EH (cell line): Measurements from ENCODE around the gene FOXC1.

ENCODE experiments used
- DNase-seq: peaks from one replicate; pipeline ENCODE4 v3.0.0-alpha.2; 2015; ENCODE audit warnings: low read depth

The FOXC1 gene

DNA sequence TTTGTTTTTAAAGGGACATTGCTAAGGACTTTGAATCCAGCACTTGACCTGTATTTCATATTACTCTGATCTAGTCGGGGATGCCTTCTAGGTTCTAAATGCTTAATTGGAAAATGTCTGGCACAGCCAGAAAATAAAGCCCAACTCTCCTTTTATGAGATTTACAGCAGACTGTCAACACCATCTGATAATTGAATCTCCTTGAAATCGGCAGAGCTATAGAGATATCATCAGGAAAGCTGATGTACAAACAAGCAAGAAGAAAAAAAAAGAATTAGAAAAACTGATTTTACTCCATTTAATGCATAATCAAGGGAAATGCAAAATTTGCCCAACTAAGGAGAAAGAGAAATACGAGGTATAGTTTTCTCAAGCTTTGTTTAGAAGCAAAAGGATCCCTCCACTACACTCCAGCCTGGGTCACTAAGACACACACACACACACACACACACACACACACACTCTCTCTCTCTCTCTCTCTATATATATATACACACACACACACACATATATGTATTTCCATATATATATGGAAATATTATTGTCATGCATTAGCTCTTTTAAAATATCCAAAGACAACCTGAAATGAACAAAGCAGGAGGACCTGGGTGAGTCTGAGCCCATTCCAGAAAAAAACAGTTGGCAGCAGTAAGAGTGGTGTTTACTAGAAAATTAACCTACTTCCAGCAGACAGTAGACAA lies 9.5 kb upstream of the FOXC1 start:
- no peak for DNase-seq

DNA sequence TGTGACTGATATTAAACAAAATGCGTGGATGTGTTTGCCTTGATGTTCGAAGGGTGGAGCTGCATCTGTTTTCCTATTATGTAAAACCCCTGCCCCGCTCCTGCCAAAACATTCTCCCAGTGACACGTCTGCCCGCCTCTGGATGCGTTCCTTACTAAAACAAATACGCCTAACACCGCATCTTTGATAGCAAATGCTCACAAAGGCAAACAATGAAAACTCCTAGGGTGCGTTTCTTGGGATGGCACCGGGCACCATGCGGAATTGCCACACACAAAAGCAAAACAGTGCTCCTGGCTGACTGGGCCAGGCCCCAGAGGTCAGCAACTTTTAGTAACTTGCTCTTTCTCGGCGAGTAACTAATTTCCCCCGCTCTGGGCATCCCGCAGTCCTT lies 9.0 kb upstream of the FOXC1 start:
- DNase-seq = no peak

DNA sequence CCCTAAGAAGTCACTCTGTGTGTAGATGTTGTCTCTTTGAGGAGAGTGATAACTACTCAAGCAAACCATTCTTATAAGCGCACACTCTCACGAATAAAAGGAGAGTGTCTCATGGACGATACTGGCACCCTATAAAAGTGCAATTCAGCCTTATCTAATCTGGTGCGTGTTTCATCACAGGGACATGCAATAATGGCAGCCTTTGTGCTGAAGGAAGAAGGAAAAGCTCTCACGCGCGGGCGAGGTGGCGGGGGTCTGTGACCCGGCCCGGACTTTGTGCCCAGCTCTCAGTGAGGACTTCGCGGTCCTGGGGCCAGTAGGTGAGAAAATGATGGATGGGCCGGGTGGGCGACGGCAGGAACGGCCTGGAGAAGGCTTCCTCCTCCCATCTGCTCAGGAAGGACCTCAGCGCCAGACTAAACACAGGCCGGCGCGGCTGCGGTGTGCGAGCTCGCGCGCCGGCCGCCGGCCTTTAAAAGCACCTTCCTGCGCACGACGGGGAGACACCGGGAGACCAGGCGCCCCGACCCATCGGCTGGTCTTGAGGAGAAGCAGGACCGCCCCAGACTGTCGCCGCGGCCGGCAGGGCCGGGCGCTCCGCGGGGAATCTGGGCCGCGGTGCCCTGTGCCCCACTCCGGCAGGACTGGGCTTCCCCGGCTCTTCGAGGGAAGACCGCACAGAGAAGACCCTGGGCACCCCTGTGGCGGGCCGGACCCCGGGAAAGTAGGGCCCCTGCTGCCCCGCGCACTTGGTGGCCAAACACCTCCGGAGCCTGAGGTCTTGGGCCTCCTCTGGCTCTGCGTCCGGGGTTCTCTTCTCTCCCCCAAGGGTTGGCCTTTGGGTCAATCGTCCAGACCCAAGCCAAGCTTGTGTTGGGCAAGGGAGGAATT lies 8.3 kb upstream of the FOXC1 start:
- no peak for DNase-seq

DNA sequence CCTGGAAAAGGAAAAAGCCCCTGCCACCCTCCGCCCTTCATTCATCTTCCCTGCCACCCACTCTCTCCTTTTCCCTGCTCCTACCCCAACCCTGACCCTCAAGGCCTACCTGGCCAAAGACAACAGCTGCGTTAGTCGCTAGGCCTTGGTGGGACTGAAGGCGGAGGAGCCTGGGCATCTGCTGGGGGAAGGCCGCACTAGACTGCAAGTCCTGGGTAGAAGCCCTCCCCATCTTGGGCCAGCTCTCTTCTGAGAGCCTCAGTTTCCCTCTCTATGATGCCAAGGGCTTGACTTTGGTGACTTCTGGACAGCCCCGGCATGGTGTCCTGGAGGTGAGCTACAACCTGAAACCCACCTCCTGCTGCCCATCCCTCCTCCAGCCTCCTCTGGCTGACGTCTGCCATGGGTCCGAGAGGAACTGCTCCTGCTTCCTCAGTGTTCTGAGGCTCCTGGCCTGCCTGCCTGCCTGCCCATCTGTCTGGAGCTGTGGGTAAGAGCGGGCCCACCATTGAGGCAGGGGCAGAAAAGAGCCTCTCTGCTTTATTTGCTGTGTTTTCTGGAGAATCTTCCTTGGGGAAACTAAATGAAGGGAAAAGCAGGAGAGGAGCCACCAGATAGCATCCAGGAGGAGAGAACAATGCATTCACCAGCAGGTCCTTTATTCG lies 7.5 kb upstream of the FOXC1 start:
- no peak for DNase-seq

DNA sequence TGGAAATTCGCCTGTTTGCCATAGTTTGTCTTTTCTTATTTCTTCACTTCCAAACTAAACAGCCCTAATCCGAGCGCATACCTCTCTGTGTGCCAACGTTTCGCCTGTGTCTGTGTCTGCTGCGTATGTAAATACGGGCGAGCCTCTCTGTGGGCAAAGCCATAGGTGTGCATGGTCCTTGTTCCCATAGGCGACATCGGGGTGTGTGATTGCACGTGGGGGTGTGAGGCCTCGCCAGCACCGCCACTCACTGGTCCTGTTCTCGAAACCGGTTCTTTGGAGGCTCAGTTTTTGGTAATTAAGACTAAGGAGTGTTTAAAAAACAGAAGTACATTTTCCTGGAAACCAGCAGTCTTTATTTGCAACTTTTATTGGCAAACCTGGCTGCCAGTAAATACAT lies 6.0 kb upstream of the FOXC1 start:
- no peak for DNase-seq

DNA sequence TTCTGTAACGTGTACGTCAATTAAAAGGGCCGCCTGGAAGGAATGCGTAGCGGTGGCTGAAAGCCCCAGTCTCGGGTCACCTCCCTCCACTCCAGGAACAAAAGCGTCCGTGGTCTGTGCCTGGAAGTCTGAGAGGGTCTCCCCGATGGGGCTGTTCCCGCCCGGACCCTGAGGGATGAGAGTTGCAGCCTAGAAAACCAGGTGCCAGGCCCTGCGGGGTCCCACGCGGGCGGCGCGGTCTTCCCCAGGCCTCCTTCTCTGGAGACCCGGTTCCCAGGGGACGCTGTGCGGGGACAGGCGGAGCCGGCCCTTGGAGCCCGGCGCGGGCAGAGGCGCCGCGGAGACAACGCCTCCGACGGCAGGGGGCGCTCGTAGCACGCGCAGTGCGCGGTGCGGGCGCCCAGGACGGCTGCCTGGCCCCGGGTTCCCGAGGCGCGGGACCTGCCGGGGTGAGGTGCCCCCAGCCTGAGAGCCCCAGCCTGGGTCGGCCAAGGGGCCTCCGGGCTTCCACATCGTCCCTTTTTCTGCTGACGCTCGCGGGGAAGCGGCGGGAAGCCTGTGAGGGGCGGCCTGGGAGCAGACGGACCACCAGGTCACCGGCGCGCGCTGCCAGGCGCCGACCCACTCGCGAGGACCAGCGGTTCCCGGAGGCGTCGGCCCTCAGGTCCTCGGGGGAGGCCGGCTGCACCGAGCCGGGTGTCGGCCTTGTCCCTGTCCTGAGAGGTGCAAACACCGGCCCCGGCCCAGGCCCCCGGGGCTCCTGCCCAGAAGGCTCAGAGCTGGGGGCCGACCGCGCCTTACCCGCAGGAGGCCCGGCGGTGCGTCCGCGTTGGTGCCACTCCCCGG lies 5.3 kb upstream of the FOXC1 start:
- peak; percentile 60 for DNase-seq

DNA sequence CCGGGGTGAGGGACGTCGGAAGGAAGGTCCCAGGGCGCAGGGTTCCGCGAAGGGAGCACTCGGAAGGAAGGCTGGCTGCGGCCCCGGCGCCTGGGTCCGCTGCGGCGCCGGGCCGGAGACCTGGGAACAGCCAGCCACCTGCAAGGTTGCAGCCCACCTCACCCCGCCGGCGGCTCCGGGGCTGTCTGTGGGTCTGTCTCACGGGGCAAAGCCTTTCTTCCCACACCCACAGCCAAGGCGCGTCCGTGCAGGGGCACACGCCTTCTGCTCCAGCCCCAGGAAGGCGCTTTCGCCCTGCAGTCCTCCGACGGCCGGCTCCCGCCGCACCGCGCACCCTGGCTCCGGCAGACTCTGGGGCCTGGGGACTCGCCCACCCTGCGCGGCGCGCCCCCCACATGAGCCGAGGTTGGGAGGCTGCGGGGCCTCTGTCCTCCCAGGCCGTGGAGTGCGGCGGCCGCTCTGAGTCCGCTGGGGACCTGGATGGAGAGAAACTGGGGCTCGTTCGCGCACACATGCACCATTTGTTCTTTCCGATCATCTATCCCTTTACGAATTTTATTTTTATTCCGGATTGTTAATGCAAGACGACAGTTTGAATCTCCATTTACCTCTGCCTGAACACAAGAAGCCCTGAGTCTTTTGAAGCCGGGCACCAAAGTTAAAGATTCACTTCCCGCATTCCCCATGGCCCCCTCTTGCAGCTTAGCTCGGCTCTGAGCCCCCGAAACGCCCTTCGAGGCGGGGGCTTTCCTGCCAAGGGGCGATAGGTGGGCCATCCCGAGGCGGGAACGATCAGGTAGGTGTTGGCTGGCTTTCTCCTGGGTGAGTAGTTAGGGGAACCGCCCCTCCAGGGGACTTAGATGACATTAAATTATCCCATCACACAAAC lies 4.5 kb upstream of the FOXC1 start:
- no peak for DNase-seq

DNA sequence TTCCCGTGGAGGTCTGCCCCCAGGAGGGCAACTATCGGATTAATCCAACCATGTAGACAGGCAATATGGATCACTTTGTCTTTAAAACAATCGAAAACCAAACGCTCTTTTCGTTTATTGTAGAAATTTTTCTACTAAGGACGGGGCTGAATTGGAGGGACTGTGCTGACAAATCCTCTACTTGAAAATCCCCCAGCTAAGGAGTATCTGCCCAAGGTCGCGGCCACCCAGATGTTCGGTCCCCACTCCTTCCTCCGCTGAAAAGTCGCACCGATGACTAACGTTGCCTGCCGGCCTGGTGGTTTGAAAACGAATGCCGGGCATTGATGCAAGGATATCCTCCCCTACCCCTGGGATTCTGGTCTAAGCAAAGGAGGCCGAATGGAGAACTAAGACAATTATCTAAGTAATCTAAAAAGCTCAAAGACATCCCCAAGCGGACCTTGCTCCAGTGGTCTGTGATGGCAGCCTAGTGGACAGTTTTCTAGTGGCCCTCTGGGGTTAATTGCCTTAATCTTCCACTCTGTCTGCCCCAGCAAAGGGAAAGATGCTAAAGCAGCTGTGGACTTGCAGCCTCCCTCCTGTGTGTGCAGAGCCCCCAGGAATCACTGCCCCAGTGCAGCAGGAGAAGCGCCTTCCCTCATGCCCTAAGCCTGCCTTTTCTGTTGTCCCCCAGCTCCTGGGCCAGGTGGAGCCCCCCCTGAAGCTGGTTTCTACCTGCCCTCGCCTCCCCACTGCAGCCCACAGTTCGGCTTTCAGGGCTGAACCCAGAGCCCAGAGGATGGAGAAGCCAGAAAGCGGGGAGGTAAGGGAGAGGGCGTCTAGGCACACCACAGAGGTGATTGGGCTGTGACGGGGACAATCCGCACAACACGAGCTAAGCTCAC lies 3.6 kb upstream of the FOXC1 start:
- peak; percentile 37 for DNase-seq

DNA sequence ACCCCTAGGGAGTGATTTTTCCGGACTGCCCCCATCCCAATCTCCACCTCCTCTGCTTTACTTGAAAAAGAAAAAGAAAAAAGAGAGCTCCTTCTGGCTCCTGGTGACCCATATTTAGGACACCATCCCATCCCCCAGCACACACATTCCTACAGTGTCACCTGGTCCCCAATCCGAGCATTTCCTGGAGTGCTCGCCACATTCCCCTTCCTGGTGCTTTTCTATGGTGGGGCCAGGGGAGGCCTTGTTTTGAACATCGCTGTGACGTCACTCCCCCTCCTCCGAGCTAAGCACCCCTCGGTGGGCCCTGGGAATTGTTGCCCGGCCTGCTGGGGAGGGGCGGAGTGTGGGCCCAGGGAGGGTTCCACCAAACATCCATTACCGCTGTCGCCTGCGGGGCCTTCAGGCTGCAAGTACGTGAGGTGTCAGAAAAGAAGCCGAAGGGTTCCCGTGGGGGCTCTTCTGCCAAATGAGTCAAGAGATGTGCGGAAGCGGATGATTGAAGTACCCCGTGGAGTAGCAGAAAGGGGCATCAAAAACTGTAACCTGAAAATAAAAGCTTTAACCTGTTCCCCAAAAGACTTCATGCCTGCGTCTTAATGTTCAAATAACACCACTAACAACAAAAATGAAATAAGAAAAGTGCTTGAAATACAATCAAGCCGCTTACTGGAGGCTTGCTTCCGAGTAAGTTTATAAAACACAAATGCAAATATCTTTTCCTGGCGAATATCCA lies 2.8 kb upstream of the FOXC1 start:
- no peak for DNase-seq

DNA sequence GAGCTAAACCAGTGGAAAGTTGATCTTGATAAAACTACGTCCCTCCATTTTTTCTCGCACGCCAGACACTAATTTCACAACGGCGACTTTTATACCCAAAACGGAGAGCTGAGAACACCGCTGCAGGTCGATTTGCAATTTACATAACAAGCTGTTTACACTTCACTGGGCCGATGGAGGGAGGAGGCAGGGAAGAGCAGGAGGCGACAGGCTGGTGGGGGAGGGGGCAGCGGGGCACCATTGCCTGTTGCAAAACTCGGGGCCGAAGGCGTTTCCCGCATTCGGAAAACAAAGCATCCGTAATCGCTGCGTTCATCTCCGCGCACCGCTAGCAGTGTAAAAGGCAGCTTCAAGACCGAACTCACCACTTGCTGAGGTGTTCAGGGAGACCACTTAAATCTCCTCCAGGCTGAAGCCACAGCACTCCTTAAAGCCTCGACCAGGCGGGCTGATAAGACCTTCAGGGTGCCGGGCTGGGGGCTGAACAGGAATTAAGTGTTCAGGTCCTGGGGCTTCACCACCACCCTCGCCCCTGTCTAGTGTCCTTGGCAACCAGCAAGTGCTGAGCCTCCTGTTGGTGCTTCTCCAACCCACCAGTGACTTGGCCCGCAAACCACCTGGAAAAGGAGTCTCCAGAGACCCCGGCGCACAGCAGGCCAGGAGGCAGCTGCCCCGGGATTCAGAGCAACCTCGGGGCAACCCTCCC lies 2.0 kb upstream of the FOXC1 start:
- DNase-seq = no peak

DNA sequence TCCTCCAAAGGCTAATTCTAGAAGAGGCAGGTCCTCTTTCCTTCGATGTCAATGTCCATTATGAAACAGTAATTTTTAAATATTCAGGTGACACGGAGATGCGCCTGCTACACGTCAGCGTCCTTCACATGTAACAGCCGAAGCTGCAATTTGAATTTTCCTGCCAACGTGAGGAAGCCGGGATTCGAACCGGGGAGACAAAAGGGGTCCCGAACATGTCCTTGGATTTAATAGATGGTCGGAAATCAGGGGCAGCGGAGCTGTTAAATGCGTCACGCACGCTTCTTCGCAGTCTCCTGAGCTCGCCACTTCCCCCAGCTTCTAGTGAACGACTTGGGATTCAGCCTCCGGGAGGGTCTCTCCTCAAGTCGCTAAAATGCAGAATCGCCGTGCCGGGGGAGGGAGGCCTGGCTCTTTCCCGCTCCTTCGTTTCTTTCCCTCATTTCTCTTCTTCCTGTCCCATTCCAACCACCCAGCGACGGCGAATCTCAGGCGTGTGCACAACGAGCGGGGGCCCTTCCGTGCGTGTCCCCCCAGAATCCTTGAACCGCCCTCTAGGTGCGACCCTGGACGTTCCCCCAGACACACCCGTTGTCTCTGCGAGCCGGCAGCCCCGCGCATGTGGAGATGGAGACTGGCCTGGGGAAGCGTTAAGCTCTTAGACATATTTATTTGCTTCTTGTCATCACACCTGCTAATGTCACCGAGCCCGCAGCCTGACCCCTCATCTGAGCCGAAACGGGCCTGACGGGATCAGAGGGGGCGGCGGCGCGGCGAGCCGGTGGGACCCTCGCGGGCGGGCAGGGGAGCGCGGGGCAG lies 1.3 kb upstream of the FOXC1 start:
- DNase-seq = no peak

DNA sequence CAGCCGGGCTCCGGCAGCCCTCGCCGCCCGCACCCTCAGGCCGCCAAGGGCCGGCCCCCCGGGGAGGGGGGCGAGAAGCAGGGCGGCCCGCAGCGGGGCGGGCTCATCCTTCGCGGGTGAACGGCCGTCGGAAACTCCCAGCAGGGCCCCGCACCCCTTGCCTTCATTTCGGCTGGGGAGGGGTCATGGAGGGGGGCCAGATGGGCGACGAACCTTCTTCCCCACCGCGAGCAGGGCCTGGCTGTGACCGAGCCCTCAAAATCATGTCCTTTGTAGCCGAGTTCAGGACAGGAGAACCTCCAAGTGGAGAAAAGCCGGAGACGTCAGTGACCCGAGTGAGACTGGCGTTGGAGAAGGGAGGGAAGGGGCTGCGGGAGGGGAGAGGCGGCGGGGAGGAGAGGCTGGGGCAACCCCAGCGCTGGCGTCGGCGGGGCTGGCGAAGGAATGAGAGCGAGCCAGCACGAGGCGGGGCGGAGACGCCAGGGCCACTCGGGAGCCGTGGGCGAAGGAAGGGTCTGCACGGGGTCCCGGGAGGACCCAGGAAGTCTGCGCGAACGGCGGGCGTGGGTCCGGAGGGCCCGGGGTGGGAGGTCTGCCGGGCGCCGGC lies 571 bp upstream of the FOXC1 start:
- DNase-seq = peak; percentile 47

DNA sequence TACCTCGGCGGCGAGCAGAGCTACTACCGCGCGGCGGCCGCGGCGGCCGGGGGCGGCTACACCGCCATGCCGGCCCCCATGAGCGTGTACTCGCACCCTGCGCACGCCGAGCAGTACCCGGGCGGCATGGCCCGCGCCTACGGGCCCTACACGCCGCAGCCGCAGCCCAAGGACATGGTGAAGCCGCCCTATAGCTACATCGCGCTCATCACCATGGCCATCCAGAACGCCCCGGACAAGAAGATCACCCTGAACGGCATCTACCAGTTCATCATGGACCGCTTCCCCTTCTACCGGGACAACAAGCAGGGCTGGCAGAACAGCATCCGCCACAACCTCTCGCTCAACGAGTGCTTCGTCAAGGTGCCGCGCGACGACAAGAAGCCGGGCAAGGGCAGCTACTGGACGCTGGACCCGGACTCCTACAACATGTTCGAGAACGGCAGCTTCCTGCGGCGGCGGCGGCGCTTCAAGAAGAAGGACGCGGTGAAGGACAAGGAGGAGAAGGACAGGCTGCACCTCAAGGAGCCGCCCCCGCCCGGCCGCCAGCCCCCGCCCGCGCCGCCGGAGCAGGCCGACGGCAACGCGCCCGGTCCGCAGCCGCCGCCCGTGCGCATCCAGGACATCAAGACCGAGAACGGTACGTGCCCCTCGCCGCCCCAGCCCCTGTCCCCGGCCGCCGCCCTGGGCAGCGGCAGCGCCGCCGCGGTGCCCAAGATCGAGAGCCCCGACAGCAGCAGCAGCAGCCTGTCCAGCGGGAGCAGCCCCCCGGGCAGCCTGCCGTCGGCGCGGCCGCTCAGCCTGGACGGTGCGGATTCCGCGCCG lies 994 bp downstream of the FOXC1 start:
- DNase-seq = peak; percentile 58

DNA sequence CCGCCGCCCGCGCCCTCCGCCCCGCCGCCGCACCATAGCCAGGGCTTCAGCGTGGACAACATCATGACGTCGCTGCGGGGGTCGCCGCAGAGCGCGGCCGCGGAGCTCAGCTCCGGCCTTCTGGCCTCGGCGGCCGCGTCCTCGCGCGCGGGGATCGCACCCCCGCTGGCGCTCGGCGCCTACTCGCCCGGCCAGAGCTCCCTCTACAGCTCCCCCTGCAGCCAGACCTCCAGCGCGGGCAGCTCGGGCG lies 1.5 kb downstream of the FOXC1 start:
- DNase-seq = peak; percentile 54

DNA sequence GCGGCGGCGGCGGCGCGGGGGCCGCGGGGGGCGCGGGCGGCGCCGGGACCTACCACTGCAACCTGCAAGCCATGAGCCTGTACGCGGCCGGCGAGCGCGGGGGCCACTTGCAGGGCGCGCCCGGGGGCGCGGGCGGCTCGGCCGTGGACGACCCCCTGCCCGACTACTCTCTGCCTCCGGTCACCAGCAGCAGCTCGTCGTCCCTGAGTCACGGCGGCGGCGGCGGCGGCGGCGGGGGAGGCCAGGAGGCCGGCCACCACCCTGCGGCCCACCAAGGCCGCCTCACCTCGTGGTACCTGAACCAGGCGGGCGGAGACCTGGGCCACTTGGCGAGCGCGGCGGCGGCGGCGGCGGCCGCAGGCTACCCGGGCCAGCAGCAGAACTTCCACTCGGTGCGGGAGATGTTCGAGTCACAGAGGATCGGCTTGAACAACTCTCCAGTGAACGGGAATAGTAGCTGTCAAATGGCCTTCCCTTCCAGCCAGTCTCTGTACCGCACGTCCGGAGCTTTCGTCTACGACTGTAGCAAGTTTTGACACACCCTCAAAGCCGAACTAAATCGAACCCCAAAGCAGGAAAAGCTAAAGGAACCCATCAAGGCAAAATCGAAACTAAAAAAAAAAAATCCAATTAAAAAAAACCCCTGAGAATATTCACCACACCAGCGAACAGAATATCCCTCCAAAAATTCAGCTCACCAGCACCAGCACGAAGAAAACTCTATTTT lies 2.0 kb downstream of the FOXC1 start:
- DNase-seq = peak; percentile 38
